Naive B cell (primary cell): ENCODE results near the gene DOCK2. TPM values are rescaled to one million over a fixed set of nuclear protein-coding genes. Genes with fewer than 3 reads are reported as not detected.

Source experiments
- ATAC-seq, 2 donors: fragments of 150-1000 bp; cut with Tn5 transposase; 2 replicates each; pipeline ENCODE4 v1.10.0; 2021; ENCODE audit warnings: low read depth in 2 of 2, mild to moderate bottlenecking in 2 of 2, moderate library complexity in 2 of 2
- DNase-seq: peaks from one replicate; pipeline ENCODE4 v3.0.0; 2022
- H3K27ac Mint-ChIP-seq, 6 donors: one replicate each; pipeline ENCODE4 v1.8.0; 2020 to 2022; ENCODE audit warnings: mild to moderate bottlenecking in 6 of 6, mixed read lengths in 6 of 6, moderate library complexity in 5 of 6, inconsistent platforms in 2 of 6
- H3K27me3 Mint-ChIP-seq, 3 donors: one replicate each; pipeline ENCODE4 v1.8.0; 2021 to 2022; ENCODE audit warnings: mixed read lengths in 3 of 3, mild to moderate bottlenecking in 1 of 3
- H3K36me3 Mint-ChIP-seq, 2 donors: one replicate each; pipeline ENCODE4 v1.8.0; 2020 to 2022; ENCODE audit warnings: mixed read lengths in 2 of 2, inconsistent platforms in 1 of 2, mild to moderate bottlenecking in 1 of 2
- H3K4me1 Mint-ChIP-seq, 3 donors: one replicate each; pipeline ENCODE4 v1.8.0; 2020 to 2022; ENCODE audit warnings: mixed read lengths in 3 of 3, inconsistent platforms in 1 of 3, mild to moderate bottlenecking in 1 of 3, moderate library complexity in 1 of 3
- H3K4me3 Mint-ChIP-seq, 8 donors: one replicate each; pipeline ENCODE4 v1.8.0; 2020 to 2022; ENCODE audit warnings: mild to moderate bottlenecking in 8 of 8, mixed read lengths in 8 of 8, moderate library complexity in 8 of 8, inconsistent platforms in 2 of 8
- H3K9me3 Mint-ChIP-seq, 7 donors: one replicate each; pipeline ENCODE4 v1.8.0; 2020 to 2022; ENCODE audit warnings: mixed read lengths in 7 of 7, mild to moderate bottlenecking in 5 of 7, inconsistent platforms in 2 of 7, moderate library complexity in 1 of 7
- polyA plus RNA-seq, 6 donors: library from polyadenylated mRNA; unstranded; fragments of 300-500 nt; fragmentation: Illumina TruSeq; gene quantifications; one replicate each; pipeline ENCODE4 v1.2.3, GENCODE V29; 2021; ENCODE audit warnings: low read depth in 6 of 6

Gene DOCK2
- polyA plus RNA-seq, 6 donors from 2014 or later = 62.1 to 165 (median 106) TPM

GRCh38 chr5:169627551-169627950 is 9.5 kb upstream of the DOCK2 start:
- H3K4me3 Mint-ChIP-seq = no peak overlapping the region
- H3K36me3 Mint-ChIP-seq = no peaks in the 10 kb centered on the region
- peaks cover 0 to 6% (median 5%) of the 10 kb centered on the region in 3 donors for H3K4me1 Mint-ChIP-seq
- peaks cover 0 to 10% (median 7%) of the 10 kb centered on the region in 7 donors for H3K9me3 Mint-ChIP-seq
- H3K27ac Mint-ChIP-seq = no peak overlapping the region
- ATAC-seq = no peak
- peaks cover 0 to 12% (median 7%) of the 10 kb centered on the region in 3 donors for H3K27me3 Mint-ChIP-seq
- DNase-seq = no peak

GRCh38 chr5:169628892-169629291 is 8.2 kb upstream of the DOCK2 start:
- peaks cover 0 to 4% (median 3%) of the 10 kb centered on the region in 3 donors for H3K4me1 Mint-ChIP-seq
- H3K9me3 Mint-ChIP-seq = peaks cover 0 to 4% (median under 1%) of the 10 kb centered on the region in 7 donors
- no peaks in the 10 kb centered on the region for H3K36me3 Mint-ChIP-seq
- no peak for ATAC-seq
- DNase-seq = no peak
- peaks cover 0 to 12% (median 7%) of the 10 kb centered on the region in 3 donors for H3K27me3 Mint-ChIP-seq
- no peak overlapping the region for H3K4me3 Mint-ChIP-seq
- H3K27ac Mint-ChIP-seq = no peak overlapping the region

GRCh38 chr5:169629847-169630548 is 7.1 kb upstream of the DOCK2 start:
- Mint-ChIP-seq H3K27me3 (peaks cover 0 to 12% (median 7%) of the 10 kb centered on the region in 3 donors), H3K4me1 (no peaks in the 10 kb centered on the region), H3K27ac (no peak overlapping the region), H3K36me3 (no peaks in the 10 kb centered on the region), H3K4me3 (no peak overlapping the region), H3K9me3 (peaks cover 0 to 12% (median 3%) of the 10 kb centered on the region in 7 donors)
- ATAC-seq (no peak), DNase-seq (no peak)

GRCh38 chr5:169631360-169631759 is 5.7 kb upstream of the DOCK2 start:
- H3K27me3 Mint-ChIP-seq = peaks cover 0 to 12% (median 7%) of the 10 kb centered on the region in 3 donors
- H3K9me3 Mint-ChIP-seq = peaks cover 0 to 12% (median 3%) of the 10 kb centered on the region in 7 donors
- ATAC-seq (no peak), DNase-seq (no peak)
- peaks cover 0 to 4% (median 3%) of the 10 kb centered on the region in 3 donors for H3K4me1 Mint-ChIP-seq
- H3K27ac Mint-ChIP-seq = no peak overlapping the region
- peak overlapping the region in 1 of 8 donors; percentile 24 for H3K4me3 Mint-ChIP-seq
- no peaks in the 10 kb centered on the region for H3K36me3 Mint-ChIP-seq

GRCh38 chr5:169632946-169633345 is 4.1 kb upstream of the DOCK2 start:
- no peak overlapping the region for H3K27ac Mint-ChIP-seq
- no peak overlapping the region for H3K4me3 Mint-ChIP-seq
- ATAC-seq = no peak

GRCh38 chr5:169634606-169635005 is 2.5 kb upstream of the DOCK2 start:
- Mint-ChIP-seq H3K4me1 (peaks cover 19 to 30% (median 27%) of the 10 kb centered on the region in 3 donors), H3K36me3 (peaks cover 11 to 12% of the 10 kb centered on the region in 2 donors), H3K27ac (no peak overlapping the region), H3K4me3 (peak overlapping the region in 1 of 8 donors; percentile 64), H3K27me3 (peaks cover 0 to 12% (median 7%) of the 10 kb centered on the region in 3 donors), H3K9me3 (peaks cover 3 to 12% (median 6%) of the 10 kb centered on the region in 7 donors)
- no peak for ATAC-seq
- DNase-seq = no peak

More at GRCh38 chr5:169632946-169633345, 4.1 kb upstream of the DOCK2 start:
- Mint-ChIP-seq H3K27me3 (peaks cover 0 to 12% (median 7%) of the 10 kb centered on the region in 3 donors), H3K36me3 (no peaks in the 10 kb centered on the region), H3K4me1 (peaks cover 3 to 13% (median 11%) of the 10 kb centered on the region in 3 donors), H3K9me3 (peaks cover 0 to 12% (median 3%) of the 10 kb centered on the region in 7 donors)
- DNase-seq = no peak

GRCh38 chr5:169635936-169636335 is 1.1 kb upstream of the DOCK2 start:
- H3K9me3 Mint-ChIP-seq = peaks cover 3 to 16% (median 6%) of the 10 kb centered on the region in 7 donors
- no peak for DNase-seq
- ATAC-seq = no peak
- H3K27ac Mint-ChIP-seq = peak overlapping the region in 3 of 6 donors; percentile 10 to 93 (median 59)
- H3K4me1 Mint-ChIP-seq = peaks cover 33 to 43% (median 39%) of the 10 kb centered on the region in 3 donors
- peak overlapping the region in 7 of 8 donors; percentile 77 to 97 (median 95) for H3K4me3 Mint-ChIP-seq
- H3K36me3 Mint-ChIP-seq = peaks cover 11 to 20% of the 10 kb centered on the region in 2 donors
- H3K27me3 Mint-ChIP-seq = peaks cover 0 to 10% (median 7%) of the 10 kb centered on the region in 3 donors

- H3K9me3 Mint-ChIP-seq = peaks cover 3 to 16% (median 6%) of the 10 kb centered on the region in 7 donors
- DNase-seq = no peak
- peaks cover 0 to 6% (median 6%) of the 10 kb centered on the region in 3 donors for H3K27me3 Mint-ChIP-seq
- H3K27ac Mint-ChIP-seq = peak overlapping the region; percentile 87 to 98 (median 94)
- peaks cover 11 to 20% of the 10 kb centered on the region in 2 donors for H3K36me3 Mint-ChIP-seq
- H3K4me3 Mint-ChIP-seq = peak overlapping the region; percentile 89 to 97 (median 96)
- H3K4me1 Mint-ChIP-seq = peaks cover 39 to 50% (median 45%) of the 10 kb centered on the region in 3 donors
- no peak for ATAC-seq
Measured at GRCh38 chr5:169636477-169637084, 494 bp upstream of the DOCK2 start.

GRCh38 chr5:169637549-169638121 is 560 bp downstream of the DOCK2 start:
- peaks cover 47 to 57% (median 53%) of the 10 kb centered on the region in 3 donors for H3K4me1 Mint-ChIP-seq
- H3K4me3 Mint-ChIP-seq = peak overlapping the region; percentile 89 to 97 (median 96)
- H3K27ac Mint-ChIP-seq = peak overlapping the region; percentile 91 to 96 (median 93)
- H3K36me3 Mint-ChIP-seq = peaks cover 11 to 20% of the 10 kb centered on the region in 2 donors
- DNase-seq = peak; percentile 59
- peak; percentile 61 to 62 for ATAC-seq
- peaks cover 3 to 16% (median 6%) of the 10 kb centered on the region in 7 donors for H3K9me3 Mint-ChIP-seq
- H3K27me3 Mint-ChIP-seq = no peaks in the 10 kb centered on the region

- H3K9me3 Mint-ChIP-seq = peaks cover 0 to 11% (median 5%) of the 10 kb centered on the region in 7 donors
- peaks cover 69 to 87% (median 83%) of the 10 kb centered on the region in 3 donors for H3K4me1 Mint-ChIP-seq
- ATAC-seq = no peak
- no peak for DNase-seq
- H3K27ac Mint-ChIP-seq = peak overlapping the region in 4 of 6 donors; percentile 44 to 83 (median 53)
- H3K27me3 Mint-ChIP-seq = no peaks in the 10 kb centered on the region
- H3K4me3 Mint-ChIP-seq = peak overlapping the region in 1 of 8 donors; percentile 97
- H3K36me3 Mint-ChIP-seq = peaks cover 22 to 31% of the 10 kb centered on the region in 2 donors
Measured at GRCh38 chr5:169641253-169641652, 4.2 kb downstream of the DOCK2 start.

- no peaks in the 10 kb centered on the region for H3K27me3 Mint-ChIP-seq
- H3K9me3 Mint-ChIP-seq = peaks cover 0 to 5% (median 2%) of the 10 kb centered on the region in 7 donors
- H3K4me3 Mint-ChIP-seq = peak overlapping the region in 3 of 8 donors; percentile 30 to 79 (median 54)
- peaks cover 80 to 97% (median 92%) of the 10 kb centered on the region in 3 donors for H3K4me1 Mint-ChIP-seq
- peak overlapping the region in 2 of 6 donors; percentile 85 to 90 for H3K27ac Mint-ChIP-seq
- DNase-seq = no peak
- no peak for ATAC-seq
- H3K36me3 Mint-ChIP-seq = peaks cover 14 to 25% of the 10 kb centered on the region in 2 donors
Measured at GRCh38 chr5:169646856-169647255, 9.8 kb downstream of the DOCK2 start.

- DNase-seq (no peak), ATAC-seq (peak in 1 of 2 donors; percentile 60)
- H3K4me3 Mint-ChIP-seq = peak overlapping the region in 7 of 8 donors; percentile 18 to 87 (median 54)
- H3K36me3 Mint-ChIP-seq = peaks cover 14 to 25% of the 10 kb centered on the region in 2 donors
- peaks cover 0 to 5% (median 2%) of the 10 kb centered on the region in 7 donors for H3K9me3 Mint-ChIP-seq
- H3K27ac Mint-ChIP-seq = peak overlapping the region; percentile 62 to 90 (median 72)
- H3K27me3 Mint-ChIP-seq = no peaks in the 10 kb centered on the region
- peaks cover 80 to 99% (median 94%) of the 10 kb centered on the region in 3 donors for H3K4me1 Mint-ChIP-seq
Measured at GRCh38 chr5:169647566-169647965, 10.5 kb downstream of the DOCK2 start.
